HAP-1 (cell line): Measurements from ENCODE around the gene ZNF26.
"Not testable (repeated sequence)": the region's sequence is repeated elsewhere in the genome, so short reads cannot be mapped to it uniquely, and the experiment has no call there.

Source experiments
- DNase-seq, 2 experiments: peaks; one replicate each; pipeline ENCODE4 v3.0.0-alpha.2; 2016 to 2020; ENCODE audit warnings: low spot score in 2 of 2
- H3K27me3 ChIP-seq: fragments of 250-450 bp; sonication (Bioruptor Pico); 2 replicates; pipeline ENCODE4 v1.5.1; 2020; ENCODE audit warnings: low read depth, mild to moderate bottlenecking, moderate library complexity
- H3K36me3 ChIP-seq: fragments of 250-450 bp; sonication (Bioruptor Pico); replicated peaks from 2 replicates; pipeline ENCODE4 v1.5.1; 2020; ENCODE audit warnings: mild to moderate bottlenecking
- H3K4me1 ChIP-seq: fragments of 250-450 bp; sonication (Bioruptor Pico); 2 replicates; pipeline ENCODE4 v1.5.1; 2020; ENCODE audit warnings: mild to moderate bottlenecking
- H3K4me3 ChIP-seq: fragments of 250-450 bp; sonication (Bioruptor Pico); 2 replicates; pipeline ENCODE4 v1.5.1; 2020; ENCODE audit warnings: mild to moderate bottlenecking, moderate library complexity
- H3K9me3 ChIP-seq: fragments of 250-450 bp; sonication (Bioruptor Pico); 2 replicates; pipeline ENCODE4 v1.5.1; 2020; ENCODE audit warnings: mild to moderate bottlenecking, moderate library complexity
- in situ Hi-C: fragments of 300-500 bp; cut with MboI; formaldehyde crosslinking; loops from 3 replicates; pipeline ENCODE4 v1.14.3; 2020; ENCODE audit warnings: low sequenced_read_pairs, inconsistent platforms, mixed read lengths

The ZNF26 gene

DNA sequence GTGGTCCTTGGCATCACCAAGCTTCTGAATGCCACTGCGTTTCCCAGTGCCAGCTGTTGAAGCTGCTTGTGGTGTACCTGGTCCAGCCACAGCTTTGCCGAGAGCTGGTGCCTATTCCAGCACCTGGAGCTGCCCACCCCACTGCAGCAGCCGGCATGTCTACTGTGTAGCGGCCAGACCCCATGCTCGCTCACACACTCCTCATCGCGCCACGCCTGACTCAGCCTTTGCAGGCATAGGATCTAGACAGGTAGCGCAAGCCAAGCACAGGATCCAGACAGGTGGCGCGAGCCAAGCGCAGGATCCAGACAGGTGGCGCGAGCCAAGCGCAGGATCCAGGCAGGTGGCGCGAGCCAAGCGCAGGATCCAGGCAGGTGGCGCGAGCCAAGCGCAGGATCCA, 18.4 kb upstream of the ZNF26 start:
- DNase-seq, result no peak
- H3K27me3 ChIP-seq, result no peaks in the 10 kb centered on the region
- no peaks in the 10 kb centered on the region for H3K36me3 ChIP-seq
- H3K4me1 ChIP-seq, result no peaks in the 10 kb centered on the region
- peaks cover 3% of the 10 kb centered on the region for H3K9me3 ChIP-seq
- H3K4me3 ChIP-seq, result no peak overlapping the region
- in situ Hi-C loops, result no loop called here

DNA sequence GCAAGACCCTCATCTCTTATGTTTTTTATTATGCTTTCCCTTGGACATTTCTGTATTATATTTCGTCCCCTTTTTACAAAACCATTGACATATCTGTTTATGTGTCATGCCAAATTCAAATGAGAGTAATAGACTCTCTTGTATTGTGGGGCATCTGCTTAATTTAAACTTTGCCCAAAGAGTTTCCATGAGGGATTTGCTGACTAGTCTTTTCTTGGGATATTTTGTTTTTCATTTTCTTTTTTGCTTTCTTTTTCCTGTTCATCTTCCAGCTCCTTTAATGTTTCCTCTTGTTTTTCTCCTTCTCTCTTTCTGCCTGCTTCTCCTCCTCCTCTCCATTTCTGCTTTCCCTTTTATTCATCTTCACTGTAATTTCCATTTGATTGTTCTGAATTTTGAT, 13.8 kb upstream of the ZNF26 start:
- no peak for DNase-seq
- Histone ChIP-seq H3K4me1 (no peaks in the 10 kb centered on the region), H3K27me3 (no peaks in the 10 kb centered on the region), H3K9me3 (peaks cover 2% of the 10 kb centered on the region; the same call in 1 of the 2 replicates), H3K36me3 (no peaks in the 10 kb centered on the region), H3K4me3 (no peak overlapping the region)
- in situ Hi-C loops, result no loop called here

GRCh38 chr12:132976870-132977269, 9.3 kb upstream of the ZNF26 start:
- H3K4me3 ChIP-seq, H3K9me3 ChIP-seq, H3K36me3 ChIP-seq, in situ Hi-C loops, H3K4me1 ChIP-seq, H3K27me3 ChIP-seq: not testable (repeated sequence)
- peak in 1 of 2 experiments; percentile 48 for DNase-seq

GRCh38 chr12:132986885-132987225, 688 bp downstream of the ZNF26 start:
- DNase-seq, result no peak
- Histone ChIP-seq H3K36me3 (peaks cover 14% of the 10 kb centered on the region), H3K9me3 (peaks cover 19% of the 10 kb centered on the region), H3K27me3 (no peaks in the 10 kb centered on the region), H3K4me3 (peak overlapping the region; percentile 92), H3K4me1 (peaks cover 4% of the 10 kb centered on the region)
- in situ Hi-C loops, result no loop called here

DNA sequence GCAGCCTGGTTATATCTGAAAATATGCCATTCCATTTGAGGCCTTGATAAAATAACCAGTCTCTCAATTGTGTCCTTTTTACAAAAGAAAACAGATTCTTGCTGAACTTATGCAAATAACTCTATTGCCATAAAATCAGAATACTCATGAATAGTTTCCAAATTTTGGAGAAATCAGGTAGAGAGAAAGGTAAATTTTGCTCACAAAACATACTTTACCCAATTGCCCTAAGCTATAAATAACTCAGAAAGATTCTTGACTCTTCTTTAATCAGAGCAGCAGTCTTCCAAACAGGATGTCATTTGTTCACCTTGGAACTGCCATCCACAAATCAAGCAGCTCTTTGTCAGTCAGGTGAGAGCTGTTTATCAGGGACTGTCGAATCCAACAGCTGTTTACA, 12.6 kb downstream of the ZNF26 start:
- in situ Hi-C loops, result no loop called here
- Histone ChIP-seq H3K4me1 (no peaks in the 10 kb centered on the region), H3K36me3 (no peaks in the 10 kb centered on the region), H3K9me3 (peaks cover 3% of the 10 kb centered on the region), H3K4me3 (no peak overlapping the region), H3K27me3 (no peaks in the 10 kb centered on the region)
- no peak for DNase-seq

DNA sequence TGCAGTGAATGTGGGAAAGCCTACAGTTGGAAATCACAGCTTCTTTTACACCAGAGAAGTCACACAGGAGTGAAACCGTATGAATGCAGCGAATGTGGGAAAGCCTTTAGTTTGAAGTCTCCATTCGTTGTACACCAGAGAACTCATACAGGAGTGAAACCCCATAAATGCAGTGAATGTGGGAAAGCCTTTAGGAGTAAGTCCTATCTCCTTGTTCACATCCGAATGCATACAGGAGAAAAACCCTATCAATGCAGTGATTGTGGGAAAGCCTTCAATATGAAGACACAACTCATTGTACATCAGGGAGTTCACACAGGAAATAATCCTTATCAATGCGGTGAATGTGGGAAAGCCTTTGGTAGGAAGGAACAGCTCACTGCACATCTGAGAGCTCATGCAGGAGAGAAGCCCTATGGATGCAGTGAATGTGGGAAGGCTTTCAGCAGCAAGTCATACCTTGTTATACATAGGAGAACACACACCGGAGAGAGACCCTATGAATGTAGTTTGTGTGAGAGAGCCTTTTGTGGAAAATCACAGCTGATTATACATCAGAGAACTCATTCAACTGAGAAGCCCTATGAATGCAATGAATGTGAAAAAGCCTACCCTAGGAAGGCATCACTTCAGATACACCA, 24.6 kb downstream of the ZNF26 start:
- Histone ChIP-seq H3K4me1 (no peaks in the 10 kb centered on the region), H3K36me3 (peaks cover 20% of the 10 kb centered on the region), H3K27me3 (no peaks in the 10 kb centered on the region), H3K9me3 (peaks cover 31% of the 10 kb centered on the region), H3K4me3 (no peak overlapping the region)
- no peak for DNase-seq
- in situ Hi-C loops, result no loop called here

- Histone ChIP-seq H3K27me3 (no peaks in the 10 kb centered on the region), H3K4me3 (no peak overlapping the region), H3K36me3 (no peaks in the 10 kb centered on the region), H3K4me1 (no peaks in the 10 kb centered on the region), H3K9me3 (no peaks in the 10 kb centered on the region)
- DNase-seq, result no peak
- in situ Hi-C loops, result no loop called here
Measured at GRCh38 chr12:133023566-133023965, 37.4 kb downstream of the ZNF26 start.

- Histone ChIP-seq H3K4me3 (no peak overlapping the region), H3K9me3 (0 out of 2 replicates have a peak, but pooled peaks cover 4% of the 10 kb centered on the region), H3K27me3 (no peaks in the 10 kb centered on the region), H3K4me1 (no peaks in the 10 kb centered on the region), H3K36me3 (no peaks in the 10 kb centered on the region)
- no peak for DNase-seq
- in situ Hi-C loops, result no loop called here
Measured at GRCh38 chr12:133026996-133027395, 40.8 kb downstream of the ZNF26 start.

DNA sequence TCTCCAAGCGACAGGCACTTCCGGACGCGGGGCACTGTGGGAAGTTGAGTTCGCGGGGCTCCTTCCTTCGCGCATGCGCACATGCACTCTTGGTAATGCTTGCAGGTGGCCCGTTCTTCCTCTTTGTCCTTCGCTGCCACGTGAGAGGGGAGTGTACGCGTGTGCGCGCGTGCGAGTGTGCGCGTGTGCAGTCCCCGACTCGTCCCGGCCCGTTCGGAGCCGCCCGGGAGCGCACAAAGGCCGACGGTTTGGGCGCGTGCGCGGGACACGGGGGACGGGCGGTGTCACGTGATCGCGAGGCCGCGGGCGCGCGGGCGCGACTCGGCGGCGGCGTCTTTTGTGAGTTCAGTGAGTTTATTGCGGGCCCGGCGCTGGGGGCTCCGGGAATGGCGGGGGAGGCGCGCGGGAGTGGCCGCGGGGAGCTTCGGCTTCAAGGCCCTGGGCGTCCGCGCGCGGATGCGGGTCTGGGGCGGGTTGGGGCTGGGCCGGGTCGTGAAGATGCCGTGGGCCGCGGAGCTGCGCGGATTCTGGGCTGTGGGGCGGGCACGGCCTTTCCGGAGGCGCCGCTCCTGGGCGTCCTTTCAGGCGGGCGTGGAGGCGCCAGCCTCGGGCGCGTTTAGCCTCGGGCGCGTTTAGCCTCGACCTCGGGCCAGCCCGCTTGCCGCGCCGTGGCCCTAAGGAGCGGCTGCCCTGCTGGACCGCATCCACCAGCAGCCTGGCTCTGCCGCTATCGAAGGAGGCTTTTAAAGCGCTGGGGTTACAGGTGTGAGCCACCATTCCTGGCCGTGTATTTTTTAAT, 51.2 kb downstream of the ZNF26 start, which contains the start of gene ZNF84:
Gene ZNF84, plus strand, starts transcription at position 303 of the 799 bp plus-strand sequence. CDS start 3,959 bp downstream, outside the sequence.
- Histone ChIP-seq H3K36me3 (peaks cover 10% of the 10 kb centered on the region), H3K4me3 (peak within 1 kb of the TSS; percentile 46), H3K27me3 (no peaks in the 10 kb centered on the region), H3K4me1 (no peaks in the 10 kb centered on the region), H3K9me3 (peaks cover 24% of the 10 kb centered on the region)
- in situ Hi-C loops, result no loop called here
- peak; percentile 94 to 96 for DNase-seq

DNA sequence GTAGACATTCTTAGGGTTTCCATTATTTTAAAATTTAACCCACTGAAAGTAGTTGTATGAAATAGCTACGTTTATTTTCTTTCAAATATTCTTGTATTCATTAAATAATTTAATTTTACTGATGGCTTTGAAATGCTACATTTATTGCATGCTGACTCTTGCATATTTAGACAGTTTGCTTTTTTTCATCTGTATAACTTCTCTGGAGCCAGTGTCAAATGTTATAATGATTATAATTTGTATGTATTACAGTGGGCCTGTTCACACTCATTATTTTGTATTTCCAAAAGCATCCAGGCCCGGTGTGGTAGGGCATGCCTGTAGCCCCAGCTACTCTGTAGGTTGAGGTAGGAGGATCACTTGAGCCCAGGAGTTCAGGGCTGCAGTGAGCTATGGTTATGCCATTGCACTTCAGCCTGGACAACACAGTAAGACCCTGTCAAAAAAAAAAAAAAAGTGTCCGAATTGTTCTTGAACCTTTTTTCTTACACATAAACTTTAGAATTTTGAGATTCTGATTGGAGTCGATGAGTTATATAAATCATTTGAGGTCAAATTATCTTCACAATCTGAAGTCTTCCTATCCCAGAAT, 52.0 kb downstream of the ZNF26 start:
- DNase-seq, result no peak
- Histone ChIP-seq H3K27me3 (no peaks in the 10 kb centered on the region), H3K36me3 (peaks cover 16% of the 10 kb centered on the region), H3K4me3 (peak overlapping the region; percentile 46), H3K9me3 (peaks cover 26% of the 10 kb centered on the region), H3K4me1 (no peaks in the 10 kb centered on the region)
- in situ Hi-C loops, result no loop called here

DNA sequence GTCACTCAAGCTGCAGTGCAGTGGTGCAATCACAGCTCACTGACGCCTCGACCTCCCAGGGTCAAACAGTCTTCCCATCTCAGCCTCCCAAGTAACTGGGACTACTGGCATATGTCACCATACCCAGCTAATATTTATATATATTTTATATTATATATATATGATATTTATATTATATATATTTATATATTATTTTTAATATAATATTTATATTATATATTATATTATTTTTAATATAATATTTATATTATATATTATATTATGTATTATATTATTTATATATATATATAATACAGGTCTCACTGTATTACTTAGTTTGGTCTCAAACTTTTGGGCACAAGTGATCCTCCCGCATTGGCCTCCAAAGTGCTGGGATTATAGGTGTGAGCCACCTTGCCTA, 60.5 kb downstream of the ZNF26 start:
- no peaks in the 10 kb centered on the region for H3K4me1 ChIP-seq
- peaks cover 57% of the 10 kb centered on the region for H3K36me3 ChIP-seq
- H3K27me3 ChIP-seq, result no peaks in the 10 kb centered on the region
- DNase-seq, result no peak
- in situ Hi-C loops, result no loop called here
- peaks cover 25% of the 10 kb centered on the region for H3K9me3 ChIP-seq
- H3K4me3 ChIP-seq, result no peak overlapping the region

GRCh38 chr12:133057446-133057845, 71.3 kb downstream of the ZNF26 start:
- no peak for DNase-seq
- peaks cover 23% of the 10 kb centered on the region for H3K36me3 ChIP-seq
- no peaks in the 10 kb centered on the region for H3K4me1 ChIP-seq
- H3K4me3 ChIP-seq, result no peak overlapping the region
- no peaks in the 10 kb centered on the region for H3K27me3 ChIP-seq
- H3K9me3 ChIP-seq, result peaks cover 48% of the 10 kb centered on the region
- in situ Hi-C loops, result no loop called here

- H3K27me3 ChIP-seq, result no peaks in the 10 kb centered on the region
- H3K4me3 ChIP-seq, result no peak overlapping the region
- peaks cover 15% of the 10 kb centered on the region for H3K36me3 ChIP-seq
- no peak for DNase-seq
- in situ Hi-C loops, result no loop called here
- no peaks in the 10 kb centered on the region for H3K4me1 ChIP-seq
- H3K9me3 ChIP-seq, result peaks cover 53% of the 10 kb centered on the region
Measured at GRCh38 chr12:133058203-133059113, 72.3 kb downstream of the ZNF26 start.
